Measurements from ENCODE around the gene CBFB.

CBFB gene

DNA sequence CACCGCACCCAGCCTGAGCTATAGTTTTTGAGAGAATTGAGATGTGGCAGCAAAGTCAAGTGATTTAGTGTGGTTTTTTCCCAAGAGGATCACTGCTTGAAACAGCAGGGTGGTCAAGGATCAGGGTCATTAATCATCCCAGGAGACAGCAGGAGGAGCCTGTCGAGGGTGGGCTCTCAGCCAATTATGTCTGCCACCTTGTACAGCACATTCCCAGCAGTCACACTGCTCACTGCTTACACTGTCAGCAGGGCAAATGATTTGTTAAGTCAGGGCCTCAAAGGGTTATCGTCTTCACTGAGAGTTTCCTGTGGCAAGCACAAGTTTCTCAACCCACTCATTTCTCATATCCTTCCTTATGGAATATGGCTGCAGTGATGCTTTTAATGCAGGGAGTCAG lies 108.7 kb downstream of the CBFB start:
- H3K4me3 ChIP-seq (ENCODE audit: low read length) = no peak overlapping the region
- no peak for TF ChIP-seq ZNF274 (IDR thresholded peaks at IDR 0.05; ENCODE audit: low read depth, low read length)

DNA sequence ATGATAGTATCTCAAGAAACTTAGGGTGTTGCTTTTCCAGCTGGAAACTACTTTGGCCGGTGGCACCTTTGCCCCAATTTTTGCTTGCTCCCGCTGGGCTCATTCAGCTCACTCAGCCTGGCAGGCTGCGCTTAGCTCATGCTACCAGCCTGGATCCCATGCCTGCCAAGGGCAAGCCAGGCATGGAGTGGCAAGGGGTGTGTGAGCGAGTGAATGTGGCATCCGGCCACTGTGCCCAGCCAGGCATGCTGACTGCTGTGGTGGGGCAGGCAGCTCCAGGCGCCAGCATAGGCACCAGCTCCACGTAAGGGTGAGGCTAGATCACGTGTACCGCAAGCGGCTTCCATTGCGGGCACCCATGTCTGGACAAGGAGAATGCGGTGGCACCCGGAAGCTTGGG lies 112.4 kb downstream of the CBFB start:
- H3K4me3 ChIP-seq (ENCODE audit: low read length) = no peak overlapping the region
- no peak for TF ChIP-seq ZNF274 (IDR thresholded peaks at IDR 0.05; ENCODE audit: low read depth, low read length)

DNA sequence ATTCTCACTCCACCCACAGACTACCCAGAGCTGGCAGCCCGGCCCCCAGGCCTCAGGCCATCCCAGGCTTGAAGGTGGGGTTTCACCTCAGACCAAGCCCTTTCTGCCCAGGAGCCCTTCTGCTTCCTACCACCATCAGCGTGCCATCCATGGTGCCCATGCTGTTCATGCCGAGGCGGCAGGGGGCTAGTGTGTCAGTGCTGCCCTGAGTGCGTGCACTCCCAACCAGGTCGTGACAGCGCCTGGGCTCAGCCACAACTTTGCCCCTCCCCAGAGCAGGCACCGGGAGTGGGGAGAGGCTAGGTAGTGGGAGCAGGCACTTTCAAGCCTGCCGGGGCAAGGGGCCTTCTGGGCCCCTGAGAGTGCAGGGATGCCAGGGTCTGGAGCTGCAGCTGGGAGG lies 113.4 kb downstream of the CBFB start:
- H3K4me3 ChIP-seq (ENCODE audit: low read length) = no peak overlapping the region

DNA sequence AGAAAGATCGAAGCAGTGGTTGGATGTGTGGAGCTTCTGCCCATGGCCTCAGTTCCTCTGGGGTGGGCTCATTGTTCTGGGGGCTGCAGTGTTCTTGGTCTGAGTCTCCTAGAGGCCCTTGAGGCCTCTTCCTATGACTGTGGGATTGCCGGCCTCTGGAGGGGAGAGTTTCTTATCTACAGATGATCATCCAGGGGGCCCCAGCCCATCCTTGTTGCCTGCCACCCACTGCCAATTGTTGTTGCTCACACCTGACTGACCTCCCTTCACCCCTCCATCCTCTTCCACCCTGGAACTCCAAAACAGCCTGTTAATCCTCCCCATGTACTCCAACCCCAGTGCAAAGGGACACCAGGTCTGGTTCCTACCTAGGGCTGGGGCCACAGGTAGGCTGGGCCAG lies 116.0 kb downstream of the CBFB start:
- TF ChIP-seq ZNF274 (IDR thresholded peaks at IDR 0.05; ENCODE audit: low read depth, low read length) = no peak
- H3K4me3 ChIP-seq (ENCODE audit: low read length) = no peak overlapping the region

More for the DNA sequence above, 113.4 kb downstream of the CBFB start:
- no peak for TF ChIP-seq ZNF274 (IDR thresholded peaks at IDR 0.05; ENCODE audit: low read depth, low read length)

DNA sequence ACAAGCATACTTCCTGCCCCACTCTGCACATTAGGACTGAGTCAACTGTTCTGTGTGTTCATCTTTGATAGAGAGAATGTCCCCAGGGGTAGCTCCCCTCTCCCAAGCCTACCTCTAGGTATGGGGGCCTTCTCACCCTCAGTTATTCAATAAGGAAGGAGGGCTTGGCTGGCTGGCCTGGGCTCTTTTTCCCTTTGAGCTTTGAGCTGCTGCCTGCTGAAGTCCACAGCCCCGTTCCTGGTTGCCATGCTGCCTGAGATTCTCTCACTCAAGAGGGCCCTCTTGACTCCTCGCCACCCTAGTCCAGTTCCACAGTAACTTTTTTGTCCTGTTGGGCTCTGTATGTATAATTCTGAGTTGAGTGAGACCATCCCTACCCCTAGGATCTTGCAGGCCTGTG lies 116.8 kb downstream of the CBFB start:
- H3K4me3 ChIP-seq (ENCODE audit: low read length) = no peak overlapping the region
- TF ChIP-seq ZNF274 (IDR thresholded peaks at IDR 0.05; ENCODE audit: low read depth, low read length) = no peak

DNA sequence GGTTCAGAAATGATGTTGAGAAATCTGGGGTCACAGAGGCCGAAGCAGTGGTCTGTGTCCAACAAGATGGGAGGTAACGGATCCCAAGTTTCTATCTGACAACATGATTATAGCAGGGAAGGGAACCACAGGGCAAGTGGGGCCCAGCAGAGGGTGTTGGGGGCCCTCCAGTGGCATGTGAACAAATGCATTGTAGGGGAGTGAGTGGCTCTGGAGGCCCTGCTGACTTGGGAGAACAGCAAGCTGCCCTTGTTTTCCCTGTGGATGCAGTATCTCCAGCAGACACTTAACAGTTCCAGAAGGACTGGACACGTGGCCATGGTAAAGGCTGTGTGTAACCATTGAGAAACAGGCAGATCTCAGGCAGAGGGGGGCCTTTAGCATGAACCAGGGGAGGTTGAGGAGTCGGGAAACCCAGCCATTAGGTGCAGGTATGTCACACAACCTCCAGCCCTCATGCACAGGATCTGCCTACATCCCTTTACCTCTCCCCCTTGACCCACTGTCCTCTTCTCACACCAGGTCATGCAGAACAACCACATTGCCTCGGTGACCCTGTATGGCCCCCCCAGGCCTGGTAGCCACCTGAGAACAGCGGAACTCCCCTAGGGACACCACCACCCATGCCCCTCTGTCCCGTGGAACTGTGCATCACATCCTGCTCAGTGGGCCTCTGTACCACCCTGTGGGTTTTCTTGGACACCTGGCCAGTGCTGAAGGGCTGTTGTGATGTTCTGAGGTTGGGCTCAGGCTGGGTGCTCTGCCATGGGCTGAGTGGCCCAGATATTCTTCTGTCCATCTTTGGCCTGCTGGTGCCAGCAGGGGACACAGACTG lies 117.8 kb downstream of the CBFB start:
- no peak overlapping the region for H3K4me3 ChIP-seq (ENCODE audit: low read length)
- no peak for TF ChIP-seq ZNF274 (IDR thresholded peaks at IDR 0.05; ENCODE audit: low read depth, low read length)

DNA sequence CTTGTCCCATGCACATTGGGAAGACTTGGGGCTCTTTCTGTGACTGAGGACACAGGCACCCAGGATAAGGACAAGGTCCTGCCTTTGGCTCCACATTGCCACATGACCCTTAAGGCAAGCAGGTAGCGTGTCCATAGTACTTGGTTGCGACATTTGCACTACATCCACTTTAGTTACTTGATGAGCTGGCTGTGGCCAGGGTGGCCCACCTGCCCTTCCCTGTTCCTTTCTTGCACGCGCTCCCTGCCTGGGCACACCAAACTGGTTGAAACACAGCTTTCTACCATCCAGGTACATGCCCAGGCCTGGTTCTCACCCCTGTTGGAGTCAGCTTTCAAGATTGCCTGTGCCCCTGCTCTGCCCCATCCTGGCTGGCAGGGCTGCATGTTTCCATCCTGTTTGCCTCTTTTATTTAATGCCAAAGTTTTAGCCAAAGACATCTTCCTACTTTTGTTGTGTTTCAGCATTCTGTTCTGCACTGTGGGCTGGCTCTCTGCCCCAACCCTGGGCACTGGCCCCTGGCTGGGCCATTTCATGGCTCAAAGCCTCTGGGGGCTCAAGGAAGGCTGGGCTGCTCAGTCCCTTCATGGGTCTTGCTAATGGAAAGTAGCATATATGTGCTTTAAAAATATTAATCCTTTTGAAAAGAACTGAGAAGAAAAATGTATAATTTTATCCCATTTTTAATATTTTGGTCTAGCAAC lies 118.6 kb downstream of the CBFB start:
- no peak overlapping the region for H3K4me3 ChIP-seq (ENCODE audit: low read length)
- no peak for TF ChIP-seq ZNF274 (IDR thresholded peaks at IDR 0.05; ENCODE audit: low read depth, low read length)

DNA sequence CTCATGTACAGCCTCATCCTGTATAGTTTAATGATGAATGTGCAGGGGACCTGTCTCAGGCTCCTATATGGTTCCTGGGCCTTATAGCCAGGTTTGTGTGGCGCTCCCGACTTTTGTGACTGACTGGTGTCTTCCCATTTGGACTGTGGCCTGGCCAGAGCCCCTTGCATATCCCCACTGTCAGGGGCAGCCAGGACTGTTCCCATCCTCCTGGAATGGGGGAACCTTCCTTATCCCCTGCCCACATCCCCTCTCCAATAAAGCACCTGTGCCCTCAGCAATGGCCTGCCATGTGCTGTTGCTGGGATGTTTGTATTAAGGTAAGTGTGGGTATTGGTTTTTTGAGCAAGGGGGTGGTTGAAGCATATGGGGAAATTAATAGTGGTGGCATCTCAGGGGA lies 119.3 kb downstream of the CBFB start:
- no peak overlapping the region for H3K4me3 ChIP-seq (ENCODE audit: low read length)
- TF ChIP-seq ZNF274 (IDR thresholded peaks at IDR 0.05; ENCODE audit: low read depth, low read length) = no peak

DNA sequence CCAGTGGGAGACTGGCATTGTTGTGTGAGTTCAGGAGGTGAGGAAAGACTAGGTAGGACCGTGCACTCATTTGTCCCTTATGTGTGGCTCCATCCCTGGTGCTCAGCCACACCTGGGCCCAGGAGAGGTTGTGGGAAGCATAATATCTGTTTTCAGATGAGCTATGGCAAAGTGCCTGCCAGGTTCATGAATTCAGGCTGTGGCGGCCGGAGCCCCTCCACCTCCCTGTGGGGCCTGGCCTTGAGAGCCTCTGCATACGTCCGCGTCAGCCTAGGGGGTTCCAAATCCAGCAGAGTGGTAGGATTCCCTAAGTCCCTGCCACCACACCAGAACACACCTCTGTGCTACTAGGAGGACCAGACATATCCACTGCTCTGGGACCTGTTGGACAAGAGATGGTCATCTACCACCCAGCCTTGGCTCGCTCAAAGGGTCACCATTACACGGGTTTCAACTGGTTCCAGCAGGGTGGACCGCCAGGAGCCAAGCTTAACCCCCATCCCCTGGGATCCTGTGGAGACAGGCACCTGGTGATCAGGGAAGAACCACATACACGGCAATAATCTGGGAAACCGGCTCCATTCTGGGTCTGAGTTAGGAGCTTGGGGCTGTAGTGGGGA lies 119.8 kb downstream of the CBFB start:
- H3K4me3 ChIP-seq (ENCODE audit: low read length) = no peak overlapping the region
- no peak for TF ChIP-seq ZNF274 (IDR thresholded peaks at IDR 0.05; ENCODE audit: low read depth, low read length)

DNA sequence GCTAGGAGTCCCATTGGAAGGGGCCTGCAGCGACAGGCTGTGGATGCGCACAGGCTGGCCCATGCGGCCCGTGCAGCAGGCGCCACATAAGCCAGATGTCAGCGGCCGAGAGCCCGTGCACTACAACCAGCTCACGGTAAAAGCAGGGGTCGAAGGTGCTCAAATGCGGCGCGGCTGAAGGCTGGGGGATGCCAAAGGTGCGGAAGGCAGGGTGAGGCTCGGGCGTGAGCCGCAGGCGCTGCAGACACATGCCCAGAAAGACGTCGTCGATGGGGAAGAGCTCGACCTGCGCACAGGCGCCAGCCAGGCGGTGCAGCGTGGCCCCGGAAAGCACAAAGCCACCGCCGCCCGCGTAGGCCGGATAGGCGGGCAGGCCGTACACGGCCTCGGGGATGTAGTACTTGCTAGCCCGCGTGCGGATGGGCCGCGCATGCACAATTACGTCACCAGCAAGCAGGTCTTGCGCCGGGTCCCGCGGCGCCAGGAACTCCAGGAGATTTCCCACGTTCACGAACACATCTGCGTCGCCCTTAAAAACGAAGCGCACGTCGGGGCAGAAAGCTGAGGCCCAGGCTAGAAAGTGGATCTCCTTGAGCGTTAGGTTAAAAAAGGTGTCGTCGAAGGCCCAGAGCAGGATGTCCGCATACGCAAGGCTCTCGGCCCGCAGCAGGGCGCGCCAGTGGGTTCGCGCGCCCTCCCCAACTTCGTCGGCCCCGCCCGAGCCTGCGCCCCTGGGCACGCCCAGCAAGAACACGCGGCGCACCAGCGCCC lies 120.5 kb downstream of the CBFB start:
- TF ChIP-seq ZNF274 (IDR thresholded peaks at IDR 0.05; ENCODE audit: low read depth, low read length) = no peak
- H3K4me3 ChIP-seq (ENCODE audit: low read length) = no peak overlapping the region

DNA sequence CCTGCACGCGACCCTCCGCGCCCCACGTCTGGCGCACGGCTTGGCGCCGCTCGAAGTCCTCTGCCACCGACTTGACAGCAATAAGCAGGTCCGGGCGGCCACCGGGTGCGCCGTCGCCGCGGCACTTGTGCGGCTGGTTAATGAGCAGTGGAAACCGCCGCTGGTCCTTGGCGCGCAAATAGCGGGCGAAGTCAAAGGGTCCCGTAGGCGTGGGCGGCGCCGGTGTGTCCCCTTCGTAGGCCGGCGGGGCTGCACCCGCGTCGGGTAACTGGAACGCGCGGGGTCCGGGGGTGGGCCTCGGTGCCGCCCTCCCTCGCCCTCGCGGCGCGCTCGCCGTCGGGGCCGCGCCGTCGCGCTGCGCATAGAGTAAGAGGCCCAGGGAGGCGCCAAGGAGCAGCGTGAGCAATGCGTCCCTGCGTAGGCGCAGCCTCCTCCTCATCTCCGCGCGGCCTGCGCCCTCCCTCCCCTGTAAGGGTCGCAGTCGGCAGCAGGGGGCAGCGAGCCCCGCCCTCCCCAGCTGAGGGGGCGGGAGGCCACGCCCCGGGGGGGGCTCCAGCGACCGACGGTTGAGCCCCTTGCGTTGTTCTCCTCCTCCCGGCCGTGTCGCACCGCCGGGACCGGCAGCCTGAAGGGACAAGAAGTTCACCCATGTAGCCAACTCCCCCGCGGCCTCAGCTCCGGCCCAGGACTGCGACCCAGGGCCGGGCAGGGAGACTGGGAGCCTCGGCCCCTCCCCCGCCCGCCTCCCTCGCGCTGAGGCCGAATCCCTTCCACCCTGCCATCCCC lies 121.3 kb downstream of the CBFB start:
- H3K4me3 ChIP-seq (ENCODE audit: low read length) = peak overlapping the region; percentile 46; the same call in 1 of the 2 replicates
- no peak for TF ChIP-seq ZNF274 (IDR thresholded peaks at IDR 0.05; ENCODE audit: low read depth, low read length)

Measured in GM08714 (cell line).